Hematopoietic multipotent progenitor cell treated with erythropoietin and hydrocortisone succinate and interleukin-3 and kit ligand, for 17 days (in vitro differentiated cells): ENCODE results near the gene CXCL13.
"Not testable (repeated sequence)": the region's sequence is repeated elsewhere in the genome, so short reads cannot be mapped to it uniquely, and the experiment has no call there.

Source experiments
- DNase-seq: peaks from one replicate; pipeline ENCODE4 v3.0.0-alpha.2; 2015; ENCODE audit warnings: low spot score

CXCL13 gene

DNA sequence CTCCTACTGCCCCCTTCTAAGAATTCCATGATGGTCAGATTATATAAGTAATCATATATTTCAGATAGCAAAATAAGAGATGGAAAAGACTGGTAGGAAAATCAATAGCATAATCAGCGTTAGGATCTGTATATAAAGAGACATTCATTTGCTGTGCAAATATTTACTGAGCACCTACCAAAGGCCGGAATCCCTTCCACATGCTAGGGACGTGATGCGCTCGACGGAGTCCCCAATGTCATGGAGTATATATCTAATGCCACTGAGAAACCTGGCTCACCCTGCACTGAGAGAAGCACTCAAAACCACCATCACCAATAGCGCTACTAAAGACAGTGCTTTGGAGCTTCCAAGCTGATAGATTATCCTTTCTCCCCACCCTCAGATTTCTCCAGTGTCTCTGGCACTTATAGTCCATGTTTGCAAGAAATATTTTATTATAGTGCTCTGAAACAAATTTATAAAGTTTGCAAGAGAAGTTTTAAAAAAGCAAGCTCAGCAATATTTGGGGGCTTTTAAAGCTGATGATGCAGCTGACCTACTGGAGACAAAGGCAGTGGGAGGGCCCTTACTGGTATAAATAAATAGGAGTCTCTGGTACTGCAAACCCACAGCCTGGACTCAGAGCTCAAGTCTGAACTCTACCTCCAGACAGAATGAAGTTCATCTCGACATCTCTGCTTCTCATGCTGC lies at the start of gene CXCL13:
CXCL13 (plus strand) TSS at position 611 of the 693 bp plus-strand sequence; CDS start at position 657, 46 bp downstream.
- DNase-seq: no peak

DNA sequence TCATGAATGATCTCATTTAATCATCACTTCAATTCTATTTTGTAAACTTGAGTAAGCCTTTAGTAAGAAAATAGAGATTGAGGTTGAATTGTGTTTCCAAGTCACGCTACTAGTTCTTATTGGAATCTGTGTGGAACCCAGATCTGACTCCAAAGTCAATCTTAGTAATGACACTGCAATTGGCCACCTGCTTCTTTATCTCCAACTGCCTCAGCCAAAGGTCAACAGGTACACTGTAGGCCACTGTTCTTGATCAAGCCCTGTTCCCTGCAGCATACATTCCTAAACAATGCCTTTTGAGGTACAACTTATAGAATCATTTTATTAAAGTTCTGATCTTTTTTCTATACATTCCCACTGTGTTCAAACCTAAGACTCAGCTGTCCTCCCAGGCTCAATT lies 45.5 kb upstream of the CXCL13 start:
- DNase-seq: no peak

DNA sequence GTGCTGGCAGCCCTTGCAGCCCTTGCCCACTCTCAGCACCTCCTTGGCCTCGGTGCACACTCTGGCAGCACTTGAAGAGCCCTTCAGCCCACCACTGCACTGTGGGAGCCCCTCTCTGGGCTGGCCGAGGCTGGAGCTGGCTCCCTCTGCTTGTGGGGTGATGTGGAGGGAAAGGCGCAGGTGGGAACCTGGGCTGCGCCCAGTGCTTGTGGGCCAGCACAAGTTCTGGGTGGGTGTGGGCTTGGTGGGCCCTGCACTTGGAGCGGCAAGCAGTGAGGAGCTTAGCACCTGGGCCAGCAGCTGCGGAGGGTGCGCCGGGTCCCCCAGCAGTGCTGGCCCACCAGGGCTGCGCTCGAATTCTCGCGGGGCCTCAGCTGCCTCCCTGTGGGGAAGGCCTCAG lies 43.9 kb upstream of the CXCL13 start:
- DNase-seq: not testable (repeated sequence)

DNA sequence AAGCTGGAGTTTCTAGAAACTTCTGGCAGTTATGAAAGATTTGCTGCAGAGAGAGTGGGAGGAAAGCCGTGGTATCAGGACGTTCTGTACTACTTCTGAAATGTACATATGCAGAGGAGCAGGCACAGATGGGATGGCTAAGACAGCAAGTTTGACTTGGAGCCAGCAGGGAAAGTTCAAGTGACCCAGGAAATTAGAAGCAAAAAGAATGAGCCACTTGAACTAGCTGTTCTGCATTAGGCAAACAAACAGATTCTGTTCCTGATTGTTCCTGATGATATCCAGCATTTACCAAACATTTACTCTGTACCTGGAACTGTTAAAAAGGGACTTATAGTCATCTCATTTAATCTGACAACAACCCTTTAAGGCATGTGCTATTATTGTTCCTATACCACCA lies 41.4 kb upstream of the CXCL13 start:
- no peak for DNase-seq

DNA sequence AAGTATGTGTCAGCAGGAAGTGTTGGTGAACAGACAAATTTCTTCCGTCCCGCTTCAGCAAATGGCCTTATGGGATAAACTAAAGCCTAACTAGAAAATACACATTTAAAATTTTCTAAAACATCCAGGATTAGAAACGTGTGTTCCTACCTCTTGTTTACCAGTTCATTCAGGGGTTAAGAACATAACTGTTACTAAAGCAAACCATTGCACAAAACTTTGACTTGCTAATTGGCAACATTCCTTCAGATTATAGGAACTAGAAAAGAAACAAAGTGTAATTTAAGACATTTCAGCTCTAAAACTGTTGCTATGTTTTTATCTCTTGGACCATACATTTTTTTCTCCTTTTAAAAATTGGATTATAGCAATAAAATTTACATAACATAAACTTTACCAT lies 39.5 kb upstream of the CXCL13 start:
- DNase-seq: no peak

DNA sequence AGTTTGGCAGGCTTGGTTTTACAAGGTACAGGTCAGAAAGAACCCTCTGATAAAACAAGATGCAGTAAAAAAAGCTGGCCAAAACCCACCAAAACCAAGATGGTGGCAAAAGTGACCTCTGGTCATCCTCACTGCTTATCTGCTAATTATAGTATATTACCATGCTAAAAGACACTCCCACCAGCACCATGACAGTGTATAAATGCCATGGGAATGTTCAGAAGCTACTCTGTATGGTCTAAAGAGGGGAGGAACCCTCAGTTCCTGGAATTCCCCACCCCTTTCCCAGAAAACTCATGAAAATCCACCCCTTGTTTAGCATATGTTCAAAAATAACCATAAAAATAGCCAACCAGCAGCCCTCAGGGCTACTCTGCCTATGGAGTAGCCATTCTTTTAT lies 38.1 kb upstream of the CXCL13 start:
- no peak for DNase-seq

- not testable (repeated sequence) for DNase-seq
These were observed 35.0 kb upstream of the CXCL13 start for GRCh38 chr4:77570508-77571214.

GRCh38 chr4:77576351-77576750 lies 29.3 kb upstream of the CXCL13 start:
- no peak for DNase-seq

DNA sequence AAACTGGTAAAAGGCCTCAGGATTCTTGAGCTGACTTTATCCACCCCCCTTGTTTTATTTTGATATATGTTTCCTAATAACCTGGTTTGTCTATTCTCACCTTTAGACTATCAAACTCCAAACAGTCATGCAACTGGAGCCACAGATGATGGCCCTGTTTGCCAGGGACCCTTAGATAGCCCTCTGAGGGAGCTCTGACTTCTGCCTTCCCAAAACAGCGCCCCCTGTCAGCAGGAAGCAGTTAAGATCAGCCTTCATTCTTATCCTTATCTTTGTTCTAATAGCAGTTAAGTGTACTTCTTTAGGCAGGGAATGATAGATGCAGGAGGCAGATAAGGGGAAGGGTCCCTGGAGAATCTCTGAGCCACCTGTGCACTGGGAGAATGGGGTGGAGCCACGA lies 27.5 kb upstream of the CXCL13 start:
- DNase-seq: no peak

GRCh38 chr4:77579406-77580076 lies 26.1 kb upstream of the CXCL13 start:
- DNase-seq: no peak

DNA sequence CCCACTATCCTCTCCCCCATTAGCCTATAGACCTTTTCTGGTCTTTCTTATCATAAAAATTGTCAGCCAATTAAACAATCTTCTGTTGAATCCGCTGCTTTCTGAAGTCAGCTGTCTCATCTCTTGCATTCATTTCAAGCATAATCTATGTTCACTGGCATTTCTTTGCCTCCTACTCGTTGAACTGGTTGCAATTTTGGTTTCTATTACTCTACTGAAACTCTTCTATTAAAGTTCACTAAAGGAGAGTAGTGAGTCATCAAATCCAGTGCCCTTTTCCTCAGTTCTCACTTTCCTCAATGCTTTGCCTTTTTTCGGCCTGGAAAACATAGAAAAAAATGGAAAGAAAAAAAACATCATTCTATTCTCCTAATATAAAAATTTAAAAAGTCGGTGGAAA lies 23.9 kb upstream of the CXCL13 start:
- DNase-seq: no peak

GRCh38 chr4:77582156-77582555 lies 23.5 kb upstream of the CXCL13 start:
- DNase-seq: no peak

GRCh38 chr4:77582711-77583110 lies 22.9 kb upstream of the CXCL13 start:
- DNase-seq: no peak

- DNase-seq: no peak
These were observed 18.7 kb upstream of the CXCL13 start for GRCh38 chr4:77586951-77587383.

GRCh38 chr4:77590482-77590881 lies 15.1 kb upstream of the CXCL13 start:
- no peak for DNase-seq

- DNase-seq: no peak
These were observed 14.1 kb upstream of the CXCL13 start for GRCh38 chr4:77591532-77591931.

- DNase-seq: no peak
These were observed 12.5 kb upstream of the CXCL13 start for GRCh38 chr4:77593101-77593500.

DNA sequence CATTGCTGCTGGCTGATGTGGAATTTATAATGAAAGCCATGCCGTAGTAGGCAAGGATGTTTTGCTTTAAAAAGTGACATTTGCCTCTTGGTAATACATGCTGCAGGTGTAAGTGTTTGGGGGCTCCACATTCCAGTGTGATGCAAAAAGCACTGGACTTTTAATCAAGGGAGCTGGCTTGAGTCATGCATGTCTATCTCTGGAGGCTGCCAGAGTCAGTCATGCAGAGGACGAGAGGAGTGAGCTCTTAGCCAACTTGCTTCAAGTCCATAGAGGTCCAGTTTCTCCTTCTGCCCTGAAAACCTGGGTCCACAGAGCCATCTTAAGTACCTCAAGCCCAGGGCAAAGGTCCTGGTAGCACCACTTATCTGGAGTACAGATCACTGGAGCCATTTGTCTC lies 11.6 kb upstream of the CXCL13 start:
- no peak for DNase-seq

DNA sequence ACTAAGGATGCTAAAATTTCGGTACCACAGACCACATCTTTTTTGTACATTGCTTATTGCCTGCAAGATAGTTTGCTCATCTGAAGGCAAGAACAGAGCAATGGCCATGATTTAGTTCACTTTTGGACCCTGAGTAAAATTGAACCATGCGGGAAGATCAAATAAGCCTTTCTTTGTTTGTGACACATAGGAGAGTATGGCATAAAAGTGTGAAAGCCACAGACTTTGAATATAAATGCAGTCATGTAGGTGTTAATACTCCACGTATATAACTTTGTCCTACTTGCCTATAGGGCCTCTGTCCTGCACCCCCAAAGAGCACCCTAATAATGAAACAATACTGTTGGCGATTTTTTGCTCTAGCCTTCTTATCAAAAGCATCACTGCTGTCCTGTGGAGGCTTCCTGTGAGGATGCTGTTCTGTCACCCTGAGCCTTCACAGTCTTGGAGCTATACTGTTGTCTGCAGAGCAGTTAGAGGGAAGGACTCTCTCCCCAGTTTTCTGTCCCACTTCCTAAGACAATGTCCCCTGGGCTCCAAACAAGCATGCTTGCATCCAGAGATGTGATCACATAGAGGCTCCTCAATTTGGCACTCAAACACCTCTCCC lies 10.2 kb upstream of the CXCL13 start:
- no peak for DNase-seq

DNA sequence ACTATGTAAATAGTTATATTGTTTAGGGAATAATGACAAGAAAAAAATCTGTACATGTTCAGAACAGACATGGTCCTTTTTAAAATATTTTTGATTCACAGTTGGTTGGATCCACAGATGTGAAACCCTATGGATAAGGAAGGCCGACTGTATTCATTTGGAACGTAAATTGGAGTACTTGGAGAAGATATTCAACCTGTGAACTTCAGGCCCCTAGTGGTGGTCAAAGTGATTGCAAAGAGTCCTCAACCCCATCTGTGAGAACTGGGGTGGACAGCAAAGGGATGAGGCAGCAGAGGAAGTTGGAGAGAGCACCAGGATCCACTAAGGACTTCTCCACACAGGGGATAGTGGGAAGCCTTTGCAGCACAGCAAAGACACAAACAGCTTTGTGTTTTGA lies 6.2 kb upstream of the CXCL13 start:
- no peak for DNase-seq

- DNase-seq: no peak
These were observed 4.8 kb upstream of the CXCL13 start for GRCh38 chr4:77600521-77601451.
